GM13977 (cell line): ENCODE measurements around the gene MPC2.
"Not testable (repeated sequence)": the region's sequence is repeated elsewhere in the genome, so short reads cannot be mapped to it uniquely, and the experiment has no call there.

ENCODE experiments used
- DNase-seq: peaks from one replicate; pipeline ENCODE4 v3.0.0; 2012; ENCODE audit warnings: low spot score
- CTCF ChIP-seq: IDR thresholded peaks from 2 replicates; pipeline ENCODE4 v1.5.1; 2012; ENCODE audit warnings: mild to moderate bottlenecking, control low read depth; ENCODE audit not compliant: insufficient read depth; ENCODE audit errors: extremely low read depth, missing control alignments
- in situ Hi-C: fragments of 300-500 bp; cut with MboI; formaldehyde crosslinking; loops from one replicate; pipeline ENCODE4 v1.12.0; 2022; ENCODE audit warnings: low sequenced_read_pairs, low pct_unique_long_range_greater_than_20kb, mixed read lengths, inconsistent platforms; ENCODE audit not compliant: unreplicated experiment

MPC2 gene

GRCh38 chr1:167881069-167881468 lies 55.8 kb downstream of the MPC2 start:
- TF ChIP-seq CTCF = no peak
- no peak for DNase-seq

GRCh38 chr1:167880580-167881021 lies 56.3 kb downstream of the MPC2 start:
- in situ Hi-C loops = no loop called here
- TF ChIP-seq CTCF = no peak
- no peak for DNase-seq

More at GRCh38 chr1:167881069-167881468, 55.8 kb downstream of the MPC2 start:
- in situ Hi-C loops = no loop called here

GRCh38 chr1:167879508-167879907 lies 57.4 kb downstream of the MPC2 start:
- no peak for TF ChIP-seq CTCF
- in situ Hi-C loops = no loop called here
- no peak for DNase-seq

- no peak for TF ChIP-seq CTCF
- DNase-seq = no peak
- in situ Hi-C loops = no loop called here
Measured at GRCh38 chr1:167878372-167879160, 58.3 kb downstream of the MPC2 start.

- TF ChIP-seq CTCF = no peak
- in situ Hi-C loops = no loop called here
- no peak for DNase-seq
Measured at GRCh38 chr1:167876597-167877175, 60.2 kb downstream of the MPC2 start.

GRCh38 chr1:167871331-167871730 lies 65.5 kb downstream of the MPC2 start:
- in situ Hi-C loops = no loop called here
- no peak for TF ChIP-seq CTCF
- no peak for DNase-seq

GRCh38 chr1:167869157-167870001 lies 67.5 kb downstream of the MPC2 start:
- DNase-seq, in situ Hi-C loops: not testable (repeated sequence)

GRCh38 chr1:167866739-167867414 lies 70.0 kb downstream of the MPC2 start:
- in situ Hi-C loops, DNase-seq: not testable (repeated sequence)
